Cardiac fibroblast (primary cell): Measurements from ENCODE around the gene TAF3.

ENCODE experiments used
- DNase-seq, 2 donors: peaks; one replicate each; pipeline versions ENCODE4 v3.0.0 to v3.0.0-alpha.2; 2010; ENCODE audit warnings: low read depth in 2 of 2
- H3K4me3 ChIP-seq, 2 donors: replicated peaks in 1 of 2; 1 replicate in 1 of 2; 2 replicates in 1 of 2; pipeline ENCODE4 v1.5.1; 2011; ENCODE audit warnings: low read depth in 2 of 2, low read length in 2 of 2, mild to moderate bottlenecking in 2 of 2, moderate library complexity in 1 of 2
- TF ChIP-seq, protein P1 (sequence below): IDR thresholded peaks from one replicate; pipeline ENCODE4 v1.5.1; 2011; ENCODE audit warnings: low read depth, mild to moderate bottlenecking, low read length, inconsistent platforms

Gene TAF3

DNA sequence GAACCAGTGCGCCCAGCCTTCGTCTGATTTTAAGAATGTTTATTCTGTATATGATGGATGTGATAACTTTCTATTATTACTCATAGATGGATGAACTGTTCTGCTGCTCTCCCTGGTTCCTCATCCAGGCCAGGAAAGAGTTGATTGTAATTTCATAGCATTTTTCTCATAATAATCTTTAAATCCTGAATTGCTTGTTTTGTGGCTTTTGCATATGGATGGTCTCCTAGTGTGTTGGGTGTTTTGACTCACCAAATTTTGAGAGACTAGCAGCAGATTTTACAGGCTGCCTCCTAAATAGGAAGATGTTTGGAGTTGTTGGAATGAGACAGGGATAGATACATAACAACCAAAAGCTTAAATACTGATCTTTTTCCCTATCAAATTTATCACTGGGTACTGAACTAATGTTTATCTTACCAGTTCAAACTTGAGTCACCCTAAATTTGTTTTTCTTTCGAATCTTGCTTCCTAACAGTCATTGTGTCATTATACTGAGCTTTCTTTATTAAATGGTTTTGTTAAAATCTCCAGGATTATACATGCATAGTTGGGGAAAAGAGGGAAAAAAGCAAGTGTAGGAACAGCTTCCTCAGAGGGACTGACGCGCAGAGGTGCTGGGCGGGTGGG lies 130.2 kb downstream of the TAF3 start:
- no peak overlapping the region for H3K4me3 ChIP-seq
- TF ChIP-seq, protein P1, sequence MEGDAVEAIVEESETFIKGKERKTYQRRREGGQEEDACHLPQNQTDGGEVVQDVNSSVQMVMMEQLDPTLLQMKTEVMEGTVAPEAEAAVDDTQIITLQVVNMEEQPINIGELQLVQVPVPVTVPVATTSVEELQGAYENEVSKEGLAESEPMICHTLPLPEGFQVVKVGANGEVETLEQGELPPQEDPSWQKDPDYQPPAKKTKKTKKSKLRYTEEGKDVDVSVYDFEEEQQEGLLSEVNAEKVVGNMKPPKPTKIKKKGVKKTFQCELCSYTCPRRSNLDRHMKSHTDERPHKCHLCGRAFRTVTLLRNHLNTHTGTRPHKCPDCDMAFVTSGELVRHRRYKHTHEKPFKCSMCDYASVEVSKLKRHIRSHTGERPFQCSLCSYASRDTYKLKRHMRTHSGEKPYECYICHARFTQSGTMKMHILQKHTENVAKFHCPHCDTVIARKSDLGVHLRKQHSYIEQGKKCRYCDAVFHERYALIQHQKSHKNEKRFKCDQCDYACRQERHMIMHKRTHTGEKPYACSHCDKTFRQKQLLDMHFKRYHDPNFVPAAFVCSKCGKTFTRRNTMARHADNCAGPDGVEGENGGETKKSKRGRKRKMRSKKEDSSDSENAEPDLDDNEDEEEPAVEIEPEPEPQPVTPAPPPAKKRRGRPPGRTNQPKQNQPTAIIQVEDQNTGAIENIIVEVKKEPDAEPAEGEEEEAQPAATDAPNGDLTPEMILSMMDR, result no peak
- peak in 1 of 2 donors; percentile 40 for DNase-seq

DNA sequence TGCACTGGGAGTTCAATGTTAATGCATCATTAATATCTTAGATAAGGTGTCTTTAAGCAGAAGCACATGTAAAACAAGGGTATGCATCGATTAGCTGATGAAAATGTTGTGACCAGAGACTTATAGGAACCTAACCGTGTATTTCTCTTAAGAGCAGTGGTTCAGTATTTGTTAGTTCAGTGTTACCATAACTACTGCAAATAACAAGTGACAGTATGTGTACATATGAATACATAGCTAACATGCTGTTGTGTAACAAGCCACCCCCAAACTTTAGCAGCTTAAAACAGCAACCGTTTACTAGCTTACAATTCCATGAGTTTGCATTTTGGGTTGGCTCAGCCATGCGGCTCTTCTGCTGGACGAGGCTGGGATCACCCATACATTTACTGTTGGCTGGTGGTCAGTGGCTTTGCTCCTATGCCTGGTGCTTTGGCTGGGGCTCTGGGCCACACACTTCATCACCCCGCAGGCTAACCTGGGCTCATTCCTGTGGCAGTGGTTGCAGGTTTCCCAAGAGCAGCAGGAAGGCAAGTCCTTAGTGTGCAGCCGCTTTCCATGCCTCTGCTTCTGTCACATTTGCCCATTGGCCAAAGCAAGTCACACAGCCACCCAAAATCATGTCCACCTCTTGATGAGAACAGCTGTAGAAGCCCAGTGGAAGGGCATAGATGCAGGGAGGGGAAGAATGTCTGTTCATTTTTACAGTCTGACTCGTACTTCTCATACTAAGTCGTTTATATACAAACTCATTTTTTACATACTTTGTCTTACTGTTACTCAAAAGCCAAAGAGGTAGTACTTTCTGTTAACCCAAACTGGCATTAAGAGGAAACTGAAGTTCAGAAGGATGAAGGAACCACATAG lies 132.9 kb downstream of the TAF3 start:
- DNase-seq, result peak in 1 of 2 donors; percentile 44
- TF ChIP-seq, protein P1, result no peak
- H3K4me3 ChIP-seq, result no peak overlapping the region

DNA sequence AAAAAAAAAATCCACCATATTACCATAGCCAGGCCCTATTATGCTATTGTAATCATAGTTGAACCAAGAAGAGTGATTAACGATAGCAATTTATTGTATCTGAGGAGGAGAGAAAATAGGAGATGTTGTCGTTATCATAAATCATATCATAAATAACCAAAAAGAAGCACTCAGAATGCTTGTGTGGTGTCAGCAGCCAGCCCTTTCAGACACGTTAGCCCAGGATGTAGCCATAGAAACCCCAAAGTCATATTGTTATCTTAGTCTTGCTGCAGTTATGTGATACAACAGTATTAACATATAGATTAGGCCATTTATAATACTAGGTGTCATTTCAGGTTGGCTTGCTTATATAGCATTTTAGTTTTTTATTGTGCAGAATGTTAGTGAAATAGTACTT lies 134.0 kb downstream of the TAF3 start:
- no peak overlapping the region for H3K4me3 ChIP-seq
- TF ChIP-seq, protein P1, result no peak
- no peak for DNase-seq

DNA sequence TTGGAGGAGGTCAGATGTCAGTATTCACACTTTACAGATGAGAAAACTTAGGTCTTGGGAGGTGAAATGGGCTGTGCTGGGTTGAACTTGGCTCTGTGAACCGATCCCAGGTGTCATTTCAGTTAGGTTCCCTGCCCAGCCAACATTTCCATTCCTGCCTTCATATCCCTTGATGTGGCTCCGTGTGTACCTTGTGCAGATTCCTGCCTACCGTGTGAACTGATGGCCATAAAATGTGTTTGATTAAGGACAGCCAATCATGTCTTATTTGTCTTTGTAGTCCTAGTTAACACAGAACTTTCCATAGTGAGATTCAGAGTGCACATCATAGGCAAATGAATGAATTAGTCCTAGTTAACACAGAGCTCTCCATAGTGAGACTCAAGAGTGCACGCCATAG lies 135.1 kb downstream of the TAF3 start:
- no peak for DNase-seq
- no peak overlapping the region for H3K4me3 ChIP-seq
- TF ChIP-seq, protein P1, result no peak

DNA sequence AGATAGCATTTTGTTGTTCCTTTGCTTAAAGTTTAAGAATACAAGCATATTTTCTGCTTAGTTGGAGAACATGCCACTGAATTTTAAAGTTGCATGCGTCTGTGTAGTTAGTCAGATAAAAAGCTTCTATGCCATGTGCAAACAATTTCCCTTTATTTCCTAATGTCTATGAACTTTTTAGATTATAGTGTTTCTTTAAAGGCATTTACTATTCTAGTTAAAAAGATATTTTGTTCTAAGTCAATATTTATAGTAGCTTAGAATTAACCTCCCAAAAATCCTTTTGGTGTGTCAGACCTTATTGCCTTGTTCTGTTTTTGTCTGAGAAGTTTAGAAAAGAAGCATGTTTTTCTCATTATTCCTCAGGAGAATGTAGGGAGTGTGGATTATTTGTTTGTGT lies 137.1 kb downstream of the TAF3 start:
- TF ChIP-seq, protein P1, result no peak
- H3K4me3 ChIP-seq, result no peak overlapping the region
- DNase-seq, result no peak

DNA sequence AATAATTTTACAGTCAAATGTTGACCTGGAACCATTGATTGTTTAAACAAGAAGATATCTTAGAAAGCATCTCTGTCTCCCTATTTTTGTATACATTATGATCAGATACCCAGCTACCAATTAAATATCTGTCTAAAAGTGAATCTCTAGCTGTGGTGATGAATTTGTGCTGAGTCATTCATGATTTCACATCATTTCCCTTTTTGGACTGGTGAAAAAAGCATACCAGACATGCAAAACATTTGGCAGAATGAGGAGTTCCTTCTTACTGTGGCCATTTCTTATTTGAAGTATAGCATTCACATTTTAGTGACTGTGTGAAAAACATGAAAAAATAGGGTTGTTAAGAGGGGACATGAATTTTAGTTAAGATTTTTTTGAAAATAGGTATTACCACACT lies 138.2 kb downstream of the TAF3 start:
- DNase-seq, result peak; percentile 81 to 86
- TF ChIP-seq, protein P1, result no peak
- H3K4me3 ChIP-seq, result no peak overlapping the region
